OCI-LY1 (cell line): Measurements from ENCODE around the gene TSPAN12.

Source experiments
- H2AFZ ChIP-seq: fragments of 200-600 bp; sonication (generic), shearing (Covaris generic); 2 replicates; pipeline ENCODE4 v1.6.0; 2014; ENCODE audit warnings: antibody characterized with exemption, mild to moderate bottlenecking, low read length
- H3F3A ChIP-seq: fragments of 200-600 bp; sonication (generic), shearing (Covaris generic); 2 replicates; pipeline ENCODE4 v1.6.0; 2014; ENCODE audit warnings: mild to moderate bottlenecking, antibody characterized with exemption, low read length, moderate library complexity; ENCODE audit not compliant: insufficient read depth
- H3K27ac ChIP-seq: fragments of 200-600 bp; sonication (generic); 2 replicates; pipeline ENCODE4 v1.5.1; 2014; ENCODE audit warnings: low read length, mixed run types, mild to moderate bottlenecking, low read depth; ENCODE audit not compliant: poor library complexity, severe bottlenecking
- H3K27me3 ChIP-seq: fragments of 200-600 bp; sonication (generic); 2 replicates; pipeline ENCODE4 v1.6.0; 2014; ENCODE audit warnings: antibody characterized with exemption, mild to moderate bottlenecking, low read length, moderate library complexity; ENCODE audit not compliant: insufficient read depth
- H3K36me3 ChIP-seq: fragments of 200-600 bp; sonication (generic); 2 replicates; pipeline ENCODE4 v1.6.1; 2014; ENCODE audit warnings: mild to moderate bottlenecking, antibody characterized with exemption, low read length, moderate library complexity, mixed read lengths; ENCODE audit not compliant: insufficient read depth
- H3K4me1 ChIP-seq: fragments of 200-600 bp; sonication (generic); 2 replicates; pipeline ENCODE4 v1.5.1; 2014; ENCODE audit warnings: mild to moderate bottlenecking, low read length, moderate library complexity; ENCODE audit not compliant: insufficient read depth, severe bottlenecking
- H3K4me2 ChIP-seq: fragments of 200-600 bp; sonication (generic), shearing (Covaris generic); 2 replicates; pipeline ENCODE4 v1.6.1; 2014; ENCODE audit warnings: low read length
- H3K4me3 ChIP-seq: fragments of 200-600 bp; sonication (generic); 2 replicates; pipeline ENCODE4 v1.5.1; 2014; ENCODE audit warnings: low read length, low read depth, mild to moderate bottlenecking, mixed read lengths; ENCODE audit not compliant: poor library complexity, severe bottlenecking
- H3K79me2 ChIP-seq: fragments of 200-600 bp; shearing (Covaris generic); 2 replicates; pipeline ENCODE4 v1.6.1; 2016; ENCODE audit warnings: mixed run types, low read length, mixed read lengths; ENCODE audit not compliant: insufficient read depth
- H3K9ac ChIP-seq: fragments of 200-600 bp; sonication (generic), shearing (Covaris generic); 2 replicates; pipeline ENCODE4 v1.6.1; 2014; ENCODE audit warnings: mild to moderate bottlenecking, low read length, mixed read lengths
- H3K9me2 ChIP-seq: fragments of 200-600 bp; sonication (generic), shearing (Covaris generic); 2 replicates; pipeline ENCODE4 v1.6.1; 2014; ENCODE audit warnings: low read depth, mild to moderate bottlenecking, low read length, mixed read lengths
- H3K9me3 ChIP-seq: fragments of 200-600 bp; shearing (Covaris generic); 2 replicates; pipeline ENCODE4 v1.6.1; 2014; ENCODE audit warnings: low read length, mixed read lengths
- H4K20me1 ChIP-seq: fragments of 200-600 bp; sonication (generic), shearing (Covaris generic); 2 replicates; pipeline ENCODE4 v1.6.0; 2016; ENCODE audit warnings: mild to moderate bottlenecking, low read length; ENCODE audit not compliant: insufficient read depth
- CTCF ChIP-seq: fragments of 200-600 bp; sonication (generic), shearing (Covaris generic); IDR thresholded peaks from 2 replicates; pipeline ENCODE4 v1.5.1; 2017; ENCODE audit warnings: mild to moderate bottlenecking, antibody characterized with exemption, low read length, moderate library complexity, mixed read lengths
- EZH2 ChIP-seq: fragments of 200-600 bp; sonication (generic), shearing (Covaris generic); IDR thresholded peaks from 2 replicates; pipeline ENCODE4 v1.8.0; 2017; ENCODE audit warnings: borderline replicate concordance, mixed run types, mild to moderate bottlenecking, antibody characterized with exemption, low read length, moderate library complexity, mixed read lengths

The TSPAN12 gene

GRCh38 chr7:120874016-120874415 is 16.1 kb upstream of the TSPAN12 start:
- Histone ChIP-seq H3K4me3 (no peak overlapping the region), H3K9me3 (no peaks in the 10 kb centered on the region), H3K27ac (no peak overlapping the region), H3K4me2 (no peak overlapping the region), H2AFZ (no peak overlapping the region), H4K20me1 (no peaks in the 10 kb centered on the region), H3K27me3 (no peaks in the 10 kb centered on the region), H3K36me3 (no peaks in the 10 kb centered on the region), H3K79me2 (no peaks in the 10 kb centered on the region), H3K9ac (no peak overlapping the region), H3K4me1 (no peaks in the 10 kb centered on the region), H3K9me2 (no peaks in the 10 kb centered on the region), H3F3A (no peaks in the 10 kb centered on the region)
- TF ChIP-seq CTCF (no peak), EZH2 (no peak)

GRCh38 chr7:120873401-120873800 is 15.5 kb upstream of the TSPAN12 start:
- Histone ChIP-seq H3K4me2 (no peak overlapping the region), H3K79me2 (no peaks in the 10 kb centered on the region), H3K4me1 (no peaks in the 10 kb centered on the region), H3K27ac (no peak overlapping the region), H3K36me3 (no peaks in the 10 kb centered on the region), H2AFZ (no peak overlapping the region), H4K20me1 (no peaks in the 10 kb centered on the region), H3K9me3 (no peaks in the 10 kb centered on the region), H3F3A (no peaks in the 10 kb centered on the region), H3K9ac (no peak overlapping the region), H3K9me2 (no peaks in the 10 kb centered on the region), H3K4me3 (no peak overlapping the region), H3K27me3 (no peaks in the 10 kb centered on the region)
- TF ChIP-seq EZH2, result no peak
- TF ChIP-seq CTCF, result no peak

- Histone ChIP-seq H3K27me3 (no peaks in the 10 kb centered on the region), H3K27ac (no peak overlapping the region), H3K4me1 (no peaks in the 10 kb centered on the region), H3K4me2 (no peak overlapping the region), H3F3A (no peaks in the 10 kb centered on the region), H3K79me2 (no peaks in the 10 kb centered on the region), H3K9me3 (no peaks in the 10 kb centered on the region), H3K9me2 (no peaks in the 10 kb centered on the region), H3K9ac (no peak overlapping the region), H4K20me1 (no peaks in the 10 kb centered on the region), H3K4me3 (no peak overlapping the region), H3K36me3 (no peaks in the 10 kb centered on the region), H2AFZ (no peak overlapping the region)
- TF ChIP-seq EZH2 (no peak), CTCF (no peak)
These were observed 11.8 kb upstream of the TSPAN12 start for GRCh38 chr7:120869700-120870099.
